H1 (cell line): ENCODE results near the gene DOK6. TPM values are rescaled to one million over a fixed set of nuclear protein-coding genes. Genes with fewer than 3 reads are reported as not detected.
A peak's percentile ranks its signal among the peaks of the same experiment; 100 is the strongest.

Source experiments
- CTCF ChIA-PET: fragments of 300-600 bp; sonication (Branson Sonifier 250); formaldehyde crosslinking; loops from one replicate; lab custom pipeline; 2021; ENCODE audit not compliant: partially characterized antibody; lab: Charles Lee
- POLR2A ChIA-PET: fragments of 300-600 bp; sonication (Branson Sonifier 250); formaldehyde crosslinking; loops from one replicate; lab custom pipeline; 2021; ENCODE audit warnings: inconsistent platforms; ENCODE audit not compliant: partially characterized antibody; lab: Charles Lee
- DNase-seq, 2 experiments: peaks; one replicate each; pipeline versions ENCODE4 v3.0.0 to v3.0.0-alpha.2; 2010 to 2022; ENCODE audit warnings: low spot score in 2 of 2, low read depth in 1 of 2, mixed read lengths in 1 of 2
- FAIRE-seq: peaks from 2 replicates; lab custom pipeline; 2011; peaks lifted over from hg19 to GRCh38; lab: Jason Lieb, UNC
- H2AFZ ChIP-seq: 2 replicates; pipeline ENCODE4 v1.8.1; 2012; ENCODE audit warnings: low read length, inconsistent platforms
- H2AK5ac ChIP-seq: 2 replicates; pipeline ENCODE4 v1.6.1; 2013; ENCODE audit warnings: low read depth, low read length
- H2BK120ac ChIP-seq: replicated peaks from 2 replicates; pipeline ENCODE3; 2013; ENCODE audit warnings: low read depth, low read length, inconsistent platforms
- H2BK12ac ChIP-seq: 2 replicates; pipeline ENCODE4 v1.6.1; 2013; ENCODE audit warnings: low read depth, low read length
- H2BK15ac ChIP-seq: 2 replicates; pipeline ENCODE4 v1.6.1; 2013; ENCODE audit warnings: low read length
- H2BK20ac ChIP-seq: 2 replicates; pipeline ENCODE4 v1.6.1; 2013; ENCODE audit warnings: low read length
- H2BK5ac ChIP-seq: 2 replicates; pipeline ENCODE4 v1.6.1; 2013; ENCODE audit warnings: low read depth, low read length
- H3K14ac ChIP-seq: 2 replicates; pipeline ENCODE4 v1.6.1; 2013; ENCODE audit warnings: inconsistent platforms; ENCODE audit not compliant: insufficient read length
- H3K18ac ChIP-seq: 2 replicates; pipeline ENCODE4 v1.6.1; 2013; ENCODE audit warnings: low read length; ENCODE audit errors: extremely low read depth
- H3K23ac ChIP-seq: 2 replicates; pipeline ENCODE4 v1.6.1; 2013; ENCODE audit warnings: inconsistent platforms; ENCODE audit not compliant: insufficient read length
- H3K23me2 ChIP-seq: 2 replicates; pipeline ENCODE4 v1.6.1; 2013; ENCODE audit warnings: low read depth, low read length
- H3K27ac ChIP-seq: 2 replicates; pipeline ENCODE4 v1.6.1; 2011; ENCODE audit warnings: low read depth, low read length, inconsistent platforms
- H3K27me3 ChIP-seq, 4 experiments: replicated peaks in 1 of 4; 1 replicate in 1 of 4; 2 replicates in 3 of 4; pipeline versions ENCODE4 v1.6.1 to v1.8.1; 2011 to 2013; ENCODE audit warnings: low read length in 3 of 4, mild to moderate bottlenecking in 3 of 4, inconsistent platforms in 2 of 4, mixed read lengths in 2 of 4, moderate library complexity in 1 of 4; ENCODE audit not compliant: control insufficient read depth in 3 of 4, insufficient read depth in 3 of 4; ENCODE audit errors: extremely low read depth in 1 of 4
- H3K36me3 ChIP-seq, 4 experiments: 2 replicates each; pipeline versions ENCODE4 v1.6.1 to v1.8.1; 2011 to 2013; ENCODE audit warnings: mild to moderate bottlenecking in 4 of 4, low read length in 3 of 4, moderate library complexity in 2 of 4, control low read depth in 1 of 4, inconsistent platforms in 1 of 4; ENCODE audit not compliant: insufficient read depth in 4 of 4, control insufficient read depth in 2 of 4
- H3K4ac ChIP-seq: replicated peaks from 2 replicates; pipeline ENCODE3; 2013; ENCODE audit warnings: low read length, low read depth, mixed read lengths, inconsistent platforms; ENCODE audit not compliant: insufficient read length
- H3K4me1 ChIP-seq, 4 experiments: replicated peaks in 1 of 4; 1 replicate in 1 of 4; 2 replicates in 3 of 4; pipeline versions ENCODE4 v1.6.1 to v1.8.1; 2011 to 2013; ENCODE audit warnings: low read length in 3 of 4, inconsistent platforms in 2 of 4, mixed read lengths in 1 of 4; ENCODE audit not compliant: insufficient read depth in 4 of 4, control insufficient read depth in 3 of 4
- H3K4me2 ChIP-seq, 2 experiments: 2 replicates each; pipeline versions ENCODE4 v1.6.1 to v1.8.1; 2011 to 2013; ENCODE audit warnings: low read depth in 2 of 2, low read length in 2 of 2, control low read depth in 1 of 2, inconsistent platforms in 1 of 2, mild to moderate bottlenecking in 1 of 2; ENCODE audit not compliant: insufficient read depth in 1 of 2
- H3K4me3 ChIP-seq, 4 experiments: fragments of 200-600, 300-600 bp in 1 of 4; sonication (generic), shearing (Covaris generic), sonication (Bioruptor Twin) in 1 of 4; 2 replicates each; pipeline versions ENCODE4 v1.5.1 to v1.8.1; 2011 to 2016; ENCODE audit warnings: low read length in 4 of 4, low read depth in 3 of 4, control low read depth in 2 of 4, inconsistent platforms in 2 of 4, mild to moderate bottlenecking in 2 of 4, mixed read lengths in 1 of 4, moderate library complexity in 1 of 4; ENCODE audit not compliant: insufficient read depth in 2 of 4; ENCODE audit errors: extremely low read depth in 1 of 4
- H3K56ac ChIP-seq: replicated peaks from 2 replicates; pipeline ENCODE3; 2013; ENCODE audit warnings: low read depth, mild to moderate bottlenecking, mixed read lengths, low read length, inconsistent platforms; ENCODE audit not compliant: insufficient read length
- H3K79me1 ChIP-seq: 2 replicates; pipeline ENCODE4 v1.6.1; 2013; ENCODE audit warnings: low read depth, low read length, control low read depth
- H3K79me2 ChIP-seq, 2 experiments: 2 replicates each; pipeline versions ENCODE4 v1.6.1 to v1.8.1; 2012 to 2013; ENCODE audit warnings: low read length in 2 of 2, mild to moderate bottlenecking in 2 of 2, inconsistent platforms in 1 of 2; ENCODE audit not compliant: insufficient read depth in 2 of 2, control insufficient read depth in 1 of 2
- H3K9ac ChIP-seq, 4 experiments: replicated peaks in 1 of 4; 1 replicate in 1 of 4; 2 replicates in 3 of 4; pipeline versions ENCODE4 v1.6.1 to v1.8.1; 2011 to 2013; ENCODE audit warnings: low read depth in 3 of 4, low read length in 3 of 4, control low read depth in 2 of 4, mild to moderate bottlenecking in 2 of 4, moderate library complexity in 2 of 4, inconsistent platforms in 1 of 4; ENCODE audit errors: extremely low read depth in 1 of 4
- H3K9me3 ChIP-seq, 2 experiments: 2 replicates each; pipeline versions ENCODE4 v1.6.1 to v1.8.1; 2012 to 2013; ENCODE audit warnings: mild to moderate bottlenecking in 2 of 2, moderate library complexity in 2 of 2, control low read depth in 1 of 2, inconsistent platforms in 1 of 2, low read depth in 1 of 2, low read length in 1 of 2, mixed read lengths in 1 of 2; ENCODE audit not compliant: insufficient read depth in 2 of 2
- H4K20me1 ChIP-seq, 2 experiments: replicated peaks in 1 of 2; 2 replicates each; pipeline versions ENCODE3 to v1.8.1; 2011 to 2013; ENCODE audit warnings: inconsistent platforms in 2 of 2, low read length in 2 of 2, mild to moderate bottlenecking in 1 of 2; ENCODE audit not compliant: insufficient read depth in 2 of 2, control insufficient read depth in 1 of 2
- H4K5ac ChIP-seq: 2 replicates; pipeline ENCODE4 v1.6.1; 2013; ENCODE audit warnings: low read length, low read depth, mixed read lengths, inconsistent platforms; ENCODE audit not compliant: insufficient read length
- H4K8ac ChIP-seq: 2 replicates; pipeline ENCODE4 v1.8.0; 2013; ENCODE audit warnings: mild to moderate bottlenecking, moderate library complexity, low read length, inconsistent platforms; ENCODE audit not compliant: insufficient read depth; ENCODE audit errors: extremely low read depth
- H4K91ac ChIP-seq: replicated peaks from 2 replicates; pipeline ENCODE3; 2013; ENCODE audit warnings: low read length, mixed read lengths, inconsistent platforms; ENCODE audit not compliant: insufficient read length
- SP1 ChIP-seq: IDR thresholded peaks from 2 replicates; pipeline ENCODE4 v1.6.1; 2011; ENCODE audit warnings: low read depth, low read length
- SP2 ChIP-seq: IDR thresholded peaks from 2 replicates; pipeline ENCODE4 v1.6.1; 2012; ENCODE audit warnings: mild to moderate bottlenecking, low read length, inconsistent platforms
- SUZ12 ChIP-seq: fragments of 200-600 bp; sonication (generic); IDR thresholded peaks from 2 replicates; pipeline ENCODE4 v1.6.1; 2012; ENCODE audit warnings: mild to moderate bottlenecking, inconsistent platforms, low read length, moderate library complexity, mixed read lengths
- WGBS, 2 experiments: shearing (Covaris generic) in 1 of 2; methylation state at CpG; one replicate each; pipeline versions ENCODE4 v1.1.6 to v1.1.7; 2013 to 2015; ENCODE audit warnings: low lambda C conversion rate in 2 of 2, mixed read lengths in 2 of 2, inconsistent platforms in 1 of 2, low coverage in 1 of 2, missing lambda C conversion rate in 1 of 2; ENCODE audit not compliant: insufficient replicate concordance in 2 of 2, insufficient coverage in 1 of 2, insufficient read length in 1 of 2; ENCODE audit errors: extremely low coverage in 1 of 2, missing lambda C conversion rate in 1 of 2; 5-methylcytosine and 5-hydroxymethylcytosine counted together
- polyA plus RNA-seq, 7 experiments: library from polyadenylated mRNA; depleted of rRNA in 3 of 7; stranded (reverse) in 5 of 7; unstranded in 2 of 7; fragments of >200 nt in 5 of 7; fragments of 200-250 nt in 2 of 7; gene quantifications; 1 replicate in 5 of 7; 2 replicates in 1 of 7; 4 replicates in 1 of 7; pipeline versions ENCODE4 v1.2.1 to v1.2.3, GENCODE V29; 2011 to 2013; ENCODE audit warnings: missing spikeins in 2 of 7, mixed read lengths in 2 of 7
- total RNA-seq: library from RNA; stranded (reverse); fragmentation: NEBNext Ultra II Directional; extraction: Animal tissue kit (Norgen Biotek cat#: 25700); gene quantifications from 2 replicates; pipeline ENCODE4 v1.2.1, GENCODE V29; 2021

Gene DOK6
- total and polyA plus RNA-seq, 2 of the 8 experiments (the other 6 are each of a cell fraction or from before 2014, with no cell fraction given): 0.33 to 0.50 TPM

DNA sequence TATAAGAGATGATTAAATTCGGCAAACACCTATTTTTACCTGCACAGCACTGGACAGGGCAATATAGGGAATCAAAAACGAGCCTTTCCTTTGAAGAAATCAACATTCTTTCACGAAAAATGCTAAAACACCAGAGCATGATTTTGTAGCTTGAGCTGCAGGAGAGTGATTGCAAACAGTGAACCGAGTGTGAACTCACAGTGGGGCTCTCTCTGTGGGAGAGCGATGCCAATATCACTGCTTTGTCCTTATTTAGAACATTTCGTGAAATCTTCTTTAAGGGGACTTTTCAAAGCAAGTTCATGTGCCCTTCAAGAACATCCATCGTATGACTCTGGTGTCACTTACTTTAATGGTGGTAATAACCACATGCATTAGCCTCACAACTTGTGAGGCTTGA is 308.2 kb downstream of the DOK6 start:
- Histone ChIP-seq H3K9ac (no peak overlapping the region), H3K27me3 (peaks cover 3 to 26% (median 15%) of the 10 kb centered on the region in 4 experiments), H2BK5ac (no peak overlapping the region), H4K5ac (no peak overlapping the region), H3K23ac (no peak overlapping the region), H3K27ac (no peak overlapping the region), H3K4me3 (no peak overlapping the region), H2AK5ac (no peak overlapping the region), H4K20me1 (peaks cover 0 to 2% of the 10 kb centered on the region in 2 experiments), H3K9me3 (no peaks in the 10 kb centered on the region), H2BK20ac (peak overlapping the region; percentile 32; the same call in 1 of the 2 replicates), H3K14ac (no peak overlapping the region), H3K18ac (no peak overlapping the region), H3K4ac (no peak overlapping the region), H3K36me3 (no peaks in the 10 kb centered on the region), H3K56ac (no peak overlapping the region), H3K23me2 (no peaks in the 10 kb centered on the region), H2AFZ (no peak overlapping the region), H2BK120ac (no peak overlapping the region), H4K91ac (no peak overlapping the region), H2BK12ac (0 out of 2 replicates have a peak overlapping the region, but pooled peaks have one; percentile 50), H4K8ac (no peak overlapping the region), H3K4me2 (no peak overlapping the region), H2BK15ac (no peak overlapping the region), H3K4me1 (peaks cover 0 to 2% (median 0%) of the 10 kb centered on the region in 4 experiments; a peak in 2 of 7 replicates), H3K79me2 (no peaks in the 10 kb centered on the region), H3K79me1 (no peaks in the 10 kb centered on the region)
- ChIA-PET POLR2A (no interaction called here), CTCF (no interaction called here)
- peak; percentile 70 for FAIRE-seq
- no peak for DNase-seq
- 74% methylated on average over 7 of the region's 7 CpGs; no CpG with 5 or more reads in 1 of the 2 experiments for WGBS, 2 experiments
- TF ChIP-seq SP1 (no peak), SUZ12 (no peak), SP2 (no peak)
